IMR-90 (cell line): ENCODE measurements around the gene VMO1. TPM values are rescaled to one million over a fixed set of nuclear protein-coding genes. Genes with fewer than 3 reads are reported as not detected.

Source experiments
- ATAC-seq: fragments of 200-7000 bp; cut with Tn5 transposase; 2 replicates; pipeline ENCODE4 v1.9.1; 2020; ENCODE audit warnings: low read depth, mild to moderate bottlenecking, moderate library complexity
- BruUV-seq: library from RNA; stranded (reverse); fragments of 400-500 nt; replicated peaks from 2 replicates; lab custom pipeline; 2021; lab: Mats Ljungman, UMichigan
- CTCF ChIA-PET: fragments of 300-600 bp; formaldehyde crosslinking; extraction: SDS; loops from one replicate; lab custom pipeline; 2021; ENCODE audit warnings: antibody characterized with exemption; lab: Yijun Ruan, JAX
- POLR2A ChIA-PET: fragments of 300-600 bp; sonication (Branson Sonifier 250); formaldehyde crosslinking; loops from one replicate; lab custom pipeline; 2022; ENCODE audit warnings: antibody characterized with exemption; ENCODE audit not compliant: unreplicated experiment; lab: Charles Lee
- DNase-seq: peaks from one replicate; pipeline ENCODE4 v3.0.0; 2013
- H2AFZ ChIP-seq: replicated peaks from 2 replicates; pipeline ENCODE3; 2013; ENCODE audit warnings: low read length, mild to moderate bottlenecking; ENCODE audit not compliant: poor library complexity
- H2AK5ac ChIP-seq: 2 replicates; pipeline ENCODE4 v1.6.1; 2013; ENCODE audit warnings: low read depth, low read length, inconsistent platforms
- H2AK9ac ChIP-seq: replicated peaks from 2 replicates; pipeline ENCODE3; 2013; ENCODE audit warnings: mild to moderate bottlenecking, low read depth, low read length, moderate library complexity; ENCODE audit not compliant: poor library complexity
- H2BK120ac ChIP-seq: 2 replicates; pipeline ENCODE4 v1.6.1; 2013; ENCODE audit warnings: low read depth, low read length, inconsistent platforms
- H2BK15ac ChIP-seq: 3 replicates; pipeline ENCODE4 v1.6.1; 2013; ENCODE audit warnings: low read depth, low read length, inconsistent platforms
- H2BK20ac ChIP-seq: 2 replicates; pipeline ENCODE4 v1.6.1; 2013; ENCODE audit warnings: low read depth, mild to moderate bottlenecking, inconsistent platforms, low read length, moderate library complexity
- H2BK5ac ChIP-seq: 2 replicates; pipeline ENCODE4 v1.6.1; 2013; ENCODE audit warnings: mild to moderate bottlenecking, low read depth, low read length, inconsistent platforms; ENCODE audit not compliant: poor library complexity, severe bottlenecking
- H3K14ac ChIP-seq: replicated peaks from 2 replicates; pipeline ENCODE4 v1.6.1; 2013; ENCODE audit warnings: low read depth, low read length, inconsistent platforms
- H3K18ac ChIP-seq: 2 replicates; pipeline ENCODE4 v1.6.1; 2013; ENCODE audit warnings: low read depth, low read length, control low read depth
- H3K23ac ChIP-seq: 2 replicates; pipeline ENCODE4 v1.6.1; 2013; ENCODE audit warnings: low read depth, low read length, inconsistent platforms
- H3K27ac ChIP-seq: 2 replicates; pipeline ENCODE4 v1.5.1; 2013; ENCODE audit warnings: mild to moderate bottlenecking, control low read depth, low read length; ENCODE audit not compliant: insufficient read depth
- H3K27me3 ChIP-seq: 2 replicates; pipeline ENCODE4 v1.6.1; 2013; ENCODE audit warnings: low read length; ENCODE audit not compliant: control insufficient read depth, insufficient read depth
- H3K36me3 ChIP-seq: 2 replicates; pipeline ENCODE4 v1.6.1; 2013; ENCODE audit warnings: low read length, mixed read lengths; ENCODE audit not compliant: control insufficient read depth, insufficient read depth
- H3K4ac ChIP-seq: 2 replicates; pipeline ENCODE4 v1.6.1; 2013; ENCODE audit warnings: low read depth, low read length, inconsistent platforms
- H3K4me1 ChIP-seq: 2 replicates; pipeline ENCODE4 v1.6.1; 2013; ENCODE audit warnings: low read length, mixed read lengths; ENCODE audit not compliant: control insufficient read depth, insufficient read depth
- H3K4me2 ChIP-seq: 2 replicates; pipeline ENCODE4 v1.6.1; 2013; ENCODE audit warnings: low read depth, mild to moderate bottlenecking, control low read depth, low read length, moderate library complexity
- H3K4me3 ChIP-seq: 2 replicates; pipeline ENCODE4 v1.5.1; 2013; ENCODE audit warnings: low read depth, mild to moderate bottlenecking, control low read depth, low read length, moderate library complexity; ENCODE audit not compliant: insufficient read depth
- H3K56ac ChIP-seq: 2 replicates; pipeline ENCODE4 v1.6.1; 2013; ENCODE audit warnings: low read length, inconsistent platforms; ENCODE audit not compliant: insufficient read depth; ENCODE audit errors: extremely low read depth
- H3K79me1 ChIP-seq, 2 experiments: 2 replicates each; pipeline ENCODE4 v1.6.1; 2013; ENCODE audit warnings: low read length in 2 of 2, inconsistent platforms in 1 of 2, low read depth in 1 of 2
- H3K9ac ChIP-seq: 2 replicates; pipeline ENCODE4 v1.6.1; 2013; ENCODE audit warnings: low read depth, low read length, control low read depth
- H3K9me1 ChIP-seq: 2 replicates; pipeline ENCODE4 v1.6.1; 2013; ENCODE audit warnings: low read length, inconsistent platforms; ENCODE audit not compliant: insufficient read depth
- H3K9me3 ChIP-seq: 2 replicates; pipeline ENCODE4 v1.6.1; 2013; ENCODE audit warnings: low read length; ENCODE audit not compliant: control insufficient read depth, insufficient read depth
- H4K20me1 ChIP-seq: 2 replicates; pipeline ENCODE4 v1.6.1; 2013; ENCODE audit warnings: low read length, inconsistent platforms; ENCODE audit not compliant: insufficient read depth
- H4K5ac ChIP-seq: 2 replicates; pipeline ENCODE4 v1.6.1; 2013; ENCODE audit warnings: mild to moderate bottlenecking, low read depth, low read length, control low read depth
- H4K8ac ChIP-seq, 2 experiments: 2 replicates each; pipeline ENCODE4 v1.6.1; 2013; ENCODE audit warnings: low read depth in 2 of 2, low read length in 2 of 2, control low read depth in 1 of 2, inconsistent platforms in 1 of 2
- H4K91ac ChIP-seq: 2 replicates; pipeline ENCODE4 v1.6.1; 2013; ENCODE audit warnings: low read depth, low read length, inconsistent platforms; ENCODE audit not compliant: insufficient read depth
- CEBPB ChIP-seq: IDR thresholded peaks from 2 replicates; pipeline ENCODE4 v1.6.1; 2012; ENCODE audit warnings: low read depth, low read length, improper control_type of control experiment
- FOS ChIP-seq: fragments of 150-350 bp; IDR thresholded peaks from 2 replicates; pipeline ENCODE4 v1.6.1; 2016; ENCODE audit warnings: low read depth, low read length
- MXI1 ChIP-seq: IDR thresholded peaks from 2 replicates; pipeline ENCODE4 v1.6.1; 2012; ENCODE audit warnings: low read depth, mild to moderate bottlenecking, low read length, moderate library complexity, borderline replicate concordance
- NFE2L2 ChIP-seq: fragments of 150-350 bp; IDR thresholded peaks from 2 replicates; pipeline ENCODE4 v1.6.1; 2016; ENCODE audit warnings: low read depth, mild to moderate bottlenecking, low read length
- POLR2A ChIP-seq: IDR thresholded peaks from 2 replicates; pipeline ENCODE4 v1.6.1; 2012; ENCODE audit warnings: mild to moderate bottlenecking, low read depth, low read length
- RAD21 ChIP-seq: IDR thresholded peaks from 2 replicates; pipeline ENCODE4 v1.6.1; 2012; ENCODE audit warnings: low read length, improper control_type of control experiment
- SMC3 ChIP-seq: fragments of 150-350 bp; IDR thresholded peaks from 2 replicates; pipeline ENCODE4 v1.6.1; 2016; ENCODE audit warnings: low read depth, mild to moderate bottlenecking, antibody characterized with exemption, low read length, moderate library complexity
- WGBS, 2 experiments: methylation state at CpG; one replicate each; pipeline versions ENCODE4 v1.1.5 to v1.1.7; 2013; ENCODE audit warnings: missing lambda C conversion rate in 2 of 2; ENCODE audit not compliant: insufficient read length in 1 of 2; ENCODE audit errors: extremely low coverage in 2 of 2; 5-methylcytosine and 5-hydroxymethylcytosine counted together
- dilution Hi-C: fragments of 300-500 bp; cut with HindIII; formaldehyde crosslinking; loops from one replicate; pipeline ENCODE4 v1.14.3; 2018; ENCODE audit warnings: low sequenced_read_pairs; ENCODE audit not compliant: unreplicated experiment
- in situ Hi-C: fragments of 300-500 bp; cut with MboI; formaldehyde crosslinking; loops from 3 replicates; pipeline ENCODE4 v1.14.3; 2019; ENCODE audit warnings: low sequenced_read_pairs, inconsistent platforms, mixed read lengths
- intact Hi-C: fragments of 100-400 bp; cut with micrococcal nuclease; formaldehyde crosslinking; loops from 2 replicates; pipeline ENCODE4 v1.10.0; 2022
- polyA plus RNA-seq, 3 experiments: library from polyadenylated mRNA; depleted of rRNA; stranded (reverse); fragments of >200 nt; gene quantifications; 2 replicates each; pipeline ENCODE4 v1.2.3, GENCODE V29; 2012; ENCODE audit warnings: low replicate concordance in 1 of 3
- total RNA-seq: library from RNA; depleted of rRNA; stranded (reverse); fragments of >200 nt; gene quantifications from 2 replicates; pipeline ENCODE4 v1.2.3, GENCODE V29; 2012
- TF ChIP-seq, protein P1 (sequence below): fragments of 150-350 bp; IDR thresholded peaks from 2 replicates; pipeline ENCODE4 v1.6.1; 2016; ENCODE audit warnings: low read depth, mild to moderate bottlenecking, low read length, moderate library complexity, borderline replicate concordance

The VMO1 gene
- total and polyA plus RNA-seq, 2 of the 4 experiments (the other 2 are of a cell fraction) = 0.14 TPM; not detected in 1

DNA sequence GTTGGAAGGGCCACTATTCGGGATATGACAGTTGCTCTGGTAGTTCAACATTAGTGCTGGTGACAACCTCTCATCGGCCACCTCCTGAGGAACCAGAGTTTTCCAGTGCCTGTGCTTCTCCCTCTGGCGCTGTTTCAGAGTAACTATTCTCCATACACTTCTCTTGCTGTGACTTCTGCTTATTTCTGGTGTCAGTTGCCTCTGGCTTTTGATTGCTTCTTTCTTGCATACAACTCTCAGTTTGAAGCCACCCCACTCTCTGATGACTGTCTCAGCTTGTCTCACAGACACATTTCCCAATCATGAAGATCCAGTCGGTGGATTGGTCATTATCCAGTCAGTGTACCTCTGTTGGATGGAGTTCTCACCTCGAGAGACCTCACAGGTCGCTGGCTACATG lies 17.9 kb downstream of the VMO1 start:
- H3K56ac ChIP-seq = no peak overlapping the region
- no peak overlapping the region for H3K23ac ChIP-seq
- no peak overlapping the region for H3K4me3 ChIP-seq
- no peaks in the 10 kb centered on the region for H3K9me3 ChIP-seq
- ChIA-PET CTCF (no interaction called here), POLR2A (no interaction called here)
- H4K91ac ChIP-seq = no peak overlapping the region
- intact Hi-C loops (no loop called here), in situ Hi-C loops (no loop called here), dilution Hi-C loops (no loop called here)
- H3K79me1 ChIP-seq = no peaks in the 10 kb centered on the region
- no peak overlapping the region for H4K5ac ChIP-seq
- H4K8ac ChIP-seq = no peak overlapping the region
- H3K4me1 ChIP-seq = no peaks in the 10 kb centered on the region
- no peaks in the 10 kb centered on the region; the same call in 1 of the 2 replicates for H4K20me1 ChIP-seq
- H2AFZ ChIP-seq = no peak overlapping the region
- no peaks in the 10 kb centered on the region for H3K9me1 ChIP-seq
- H3K27me3 ChIP-seq = peaks cover 25% of the 10 kb centered on the region
- H2BK120ac ChIP-seq = no peak overlapping the region
- H2BK5ac ChIP-seq = no peak overlapping the region
- H3K9ac ChIP-seq = no peak overlapping the region
- TF ChIP-seq, protein P1, sequence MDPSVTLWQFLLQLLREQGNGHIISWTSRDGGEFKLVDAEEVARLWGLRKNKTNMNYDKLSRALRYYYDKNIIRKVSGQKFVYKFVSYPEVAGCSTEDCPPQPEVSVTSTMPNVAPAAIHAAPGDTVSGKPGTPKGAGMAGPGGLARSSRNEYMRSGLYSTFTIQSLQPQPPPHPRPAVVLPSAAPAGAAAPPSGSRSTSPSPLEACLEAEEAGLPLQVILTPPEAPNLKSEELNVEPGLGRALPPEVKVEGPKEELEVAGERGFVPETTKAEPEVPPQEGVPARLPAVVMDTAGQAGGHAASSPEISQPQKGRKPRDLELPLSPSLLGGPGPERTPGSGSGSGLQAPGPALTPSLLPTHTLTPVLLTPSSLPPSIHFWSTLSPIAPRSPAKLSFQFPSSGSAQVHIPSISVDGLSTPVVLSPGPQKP = no peak
- TF ChIP-seq CEBPB = no peak
- no peak for TF ChIP-seq MXI1
- no peak for TF ChIP-seq SMC3
- no peak for TF ChIP-seq RAD21
- TF ChIP-seq NFE2L2 = no peak
- TF ChIP-seq FOS = no peak
- TF ChIP-seq POLR2A = no peak
- DNase-seq (no peak), ATAC-seq (no peak)
- no peak overlapping the region for H3K27ac ChIP-seq
- 73% methylated on average over 3 of the region's 6 CpGs; no CpG with 5 or more reads in 1 of the 2 experiments for WGBS, 2 experiments
- H2BK20ac ChIP-seq = no peak overlapping the region
- H3K18ac ChIP-seq = no peak overlapping the region
- H3K4me2 ChIP-seq = no peak overlapping the region
- H2AK5ac ChIP-seq = no peak overlapping the region
- no peak overlapping the region for H3K14ac ChIP-seq
- no peak overlapping the region for H2BK15ac ChIP-seq
- BruUV-seq = no TSS peak
- H3K4ac ChIP-seq = no peak overlapping the region
- no peak overlapping the region for H2AK9ac ChIP-seq
- no peaks in the 10 kb centered on the region for H3K36me3 ChIP-seq
